Measurements from ENCODE around the gene SLC7A8.
"Not testable (repeated sequence)": the region's sequence is repeated elsewhere in the genome, so short reads cannot be mapped to it uniquely, and the experiment has no call there.

The SLC7A8 gene

DNA sequence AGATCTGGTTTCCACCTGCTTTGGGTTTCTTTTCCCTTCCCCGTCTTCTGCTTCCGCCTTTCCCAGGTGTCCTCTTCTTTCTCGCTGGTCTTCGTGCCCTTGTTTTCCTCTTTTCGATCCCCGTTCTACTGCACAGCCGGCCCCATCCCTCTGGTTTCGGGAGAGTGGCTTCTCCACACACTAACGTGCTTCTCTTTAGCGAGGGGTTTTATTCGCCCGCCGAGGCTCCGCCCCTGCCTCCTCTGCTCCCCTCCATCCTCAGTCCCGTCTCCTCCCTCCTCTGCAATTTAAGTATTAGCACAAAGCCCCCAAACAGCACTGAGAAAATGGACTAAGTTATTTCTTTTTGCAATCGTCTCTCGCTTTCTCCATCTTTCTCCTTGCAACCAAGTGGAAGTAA is at the start of gene SLC7A8:
Gene SLC7A8, minus strand, starts transcription at position 182 of the 400 bp plus-strand sequence. CDS start 746 bp downstream, outside the sequence.
- no peaks in the 10 kb centered on the region for H3K27me3 Mint-ChIP-seq
- H3K4me3 Mint-ChIP-seq: no peak within 1 kb of the TSS

DNA sequence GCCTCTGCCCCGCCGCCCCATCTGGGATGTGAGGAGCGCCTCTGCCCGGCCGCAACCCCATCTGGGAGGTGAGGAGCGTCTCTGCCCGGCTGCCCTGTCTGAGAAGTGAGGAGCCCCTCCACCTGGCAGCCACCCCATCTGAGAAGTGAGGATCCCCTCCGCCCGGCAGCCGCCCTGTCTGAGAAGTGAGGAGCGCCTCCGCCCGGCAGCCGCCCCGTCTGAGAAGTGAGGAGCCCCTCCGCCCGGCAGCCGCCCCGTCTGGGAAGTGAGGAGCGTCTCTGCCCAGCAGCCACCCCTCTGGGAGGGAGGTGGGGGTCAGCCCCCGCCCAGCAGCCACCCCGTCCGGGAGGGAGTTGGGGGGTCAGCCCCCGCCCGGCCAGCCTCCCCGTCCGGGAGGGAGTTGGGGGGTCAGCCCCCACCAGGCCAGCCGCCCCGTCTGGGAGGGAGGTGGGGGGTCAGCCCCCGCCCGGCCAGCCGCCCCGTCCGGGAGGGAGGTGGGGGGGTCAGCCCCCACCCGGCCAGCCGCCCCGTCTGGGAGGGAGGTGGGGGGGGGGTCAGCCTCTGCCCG is 48.9 kb upstream of the SLC7A8 start:
- not testable (repeated sequence) for H3K4me3 Mint-ChIP-seq, H3K36me3 Mint-ChIP-seq, H3K27ac Mint-ChIP-seq, H3K27me3 Mint-ChIP-seq, H3K4me1 Mint-ChIP-seq, H3K9me3 Mint-ChIP-seq

More for the DNA sequence above, at the start of gene SLC7A8:
- Mint-ChIP-seq H3K4me1 (peaks cover 12% of the 10 kb centered on the region), H3K36me3 (no peaks in the 10 kb centered on the region), H3K27ac (peak within 1 kb of the TSS; percentile 35), H3K9me3 (no peaks in the 10 kb centered on the region)

- no peak overlapping the region for H3K4me3 Mint-ChIP-seq
- no peaks in the 10 kb centered on the region for H3K27me3 Mint-ChIP-seq
- no peaks in the 10 kb centered on the region for H3K9me3 Mint-ChIP-seq
- no peaks in the 10 kb centered on the region for H3K36me3 Mint-ChIP-seq
- H3K27ac Mint-ChIP-seq: no peak overlapping the region
- no peaks in the 10 kb centered on the region for H3K4me1 Mint-ChIP-seq
These were observed 45.4 kb upstream of the SLC7A8 start for GRCh38 chr14:23228812-23229211.

DNA sequence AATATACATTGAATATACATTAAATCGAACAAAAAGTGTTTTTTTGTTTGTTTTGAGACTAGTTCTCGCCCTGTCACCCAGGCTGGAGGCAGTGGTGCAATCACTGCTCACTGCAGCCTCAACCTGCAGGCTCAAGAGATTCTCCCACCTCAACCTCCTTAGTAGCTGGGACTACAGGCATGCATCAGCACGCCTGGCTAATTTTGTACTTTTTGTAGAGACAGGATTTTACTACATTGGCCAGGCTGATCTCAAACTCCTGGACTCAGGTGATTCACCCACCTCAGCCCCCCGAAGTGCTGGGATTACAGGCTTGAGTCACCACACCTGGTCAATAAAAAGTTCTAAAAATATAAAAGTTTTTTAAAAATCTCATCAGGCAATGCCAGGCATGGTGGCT is 44.1 kb upstream of the SLC7A8 start:
- no peak overlapping the region for H3K27ac Mint-ChIP-seq
- H3K4me3 Mint-ChIP-seq: no peak overlapping the region
- no peaks in the 10 kb centered on the region for H3K4me1 Mint-ChIP-seq
- H3K36me3 Mint-ChIP-seq: no peaks in the 10 kb centered on the region
- H3K9me3 Mint-ChIP-seq: no peaks in the 10 kb centered on the region
- H3K27me3 Mint-ChIP-seq: no peaks in the 10 kb centered on the region

- not testable (repeated sequence) for H3K36me3 Mint-ChIP-seq, H3K4me3 Mint-ChIP-seq, H3K27ac Mint-ChIP-seq, H3K27me3 Mint-ChIP-seq, H3K9me3 Mint-ChIP-seq, H3K4me1 Mint-ChIP-seq
These were observed 41.5 kb upstream of the SLC7A8 start for GRCh38 chr14:23224958-23225357.

- no peaks in the 10 kb centered on the region for H3K36me3 Mint-ChIP-seq
- H3K4me3 Mint-ChIP-seq: no peak overlapping the region
- H3K27ac Mint-ChIP-seq: no peak overlapping the region
- H3K4me1 Mint-ChIP-seq: no peaks in the 10 kb centered on the region
- H3K9me3 Mint-ChIP-seq: no peaks in the 10 kb centered on the region
- peaks cover 4% of the 10 kb centered on the region for H3K27me3 Mint-ChIP-seq
These were observed 35.6 kb upstream of the SLC7A8 start for GRCh38 chr14:23219075-23219474.

GRCh38 chr14:23217032-23218020 is 33.9 kb upstream of the SLC7A8 start:
- H3K4me1 Mint-ChIP-seq: no peaks in the 10 kb centered on the region
- H3K36me3 Mint-ChIP-seq: no peaks in the 10 kb centered on the region
- no peaks in the 10 kb centered on the region for H3K9me3 Mint-ChIP-seq
- H3K27me3 Mint-ChIP-seq: peaks cover 4% of the 10 kb centered on the region
- H3K4me3 Mint-ChIP-seq: no peak overlapping the region
- no peak overlapping the region for H3K27ac Mint-ChIP-seq

DNA sequence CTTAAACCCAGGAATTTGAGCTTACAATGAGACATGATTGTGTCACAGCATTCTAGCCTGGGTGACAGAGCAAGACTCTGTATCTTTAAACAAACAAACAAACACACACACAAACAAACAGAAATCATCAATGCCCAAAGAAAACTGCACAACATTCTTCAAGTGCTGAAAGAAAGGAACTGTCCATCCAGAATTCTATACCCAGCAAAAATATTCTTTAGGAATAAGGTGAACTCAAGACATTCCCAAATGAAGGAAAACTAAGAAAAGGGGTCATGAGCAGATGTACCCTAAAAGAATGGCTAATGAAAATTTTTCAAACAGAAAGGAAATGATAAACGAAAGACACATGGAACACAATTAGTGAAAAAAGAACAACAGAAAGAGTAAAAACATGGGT is 32.0 kb upstream of the SLC7A8 start:
- Mint-ChIP-seq H3K4me1 (no peaks in the 10 kb centered on the region), H3K27ac (no peak overlapping the region), H3K4me3 (no peak overlapping the region), H3K9me3 (no peaks in the 10 kb centered on the region), H3K27me3 (peaks cover 2% of the 10 kb centered on the region), H3K36me3 (no peaks in the 10 kb centered on the region)

- peaks cover 2% of the 10 kb centered on the region for H3K27me3 Mint-ChIP-seq
- no peak overlapping the region for H3K4me3 Mint-ChIP-seq
- no peaks in the 10 kb centered on the region for H3K4me1 Mint-ChIP-seq
- H3K27ac Mint-ChIP-seq: no peak overlapping the region
- H3K9me3 Mint-ChIP-seq: no peaks in the 10 kb centered on the region
- H3K36me3 Mint-ChIP-seq: no peaks in the 10 kb centered on the region
These were observed 26.4 kb upstream of the SLC7A8 start for GRCh38 chr14:23209651-23210423.

DNA sequence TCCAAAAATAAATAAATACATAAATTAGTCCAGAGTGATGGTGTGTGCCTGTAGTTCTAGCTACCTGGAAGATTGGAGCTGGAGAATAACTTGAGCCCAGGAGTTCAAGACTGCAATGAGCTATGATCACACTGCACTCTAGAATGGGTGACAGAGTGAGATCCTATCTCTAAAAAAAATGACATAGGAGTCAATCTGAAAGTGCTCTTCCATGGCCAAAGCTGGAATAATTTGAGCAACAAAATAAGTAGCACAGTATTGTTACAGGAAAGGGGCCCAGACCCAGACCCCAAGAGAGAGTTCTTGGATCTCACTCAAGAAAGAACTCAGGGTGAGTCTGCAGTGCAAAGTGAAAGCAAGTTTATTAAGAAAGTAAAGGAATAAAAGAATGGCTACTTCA is 24.9 kb upstream of the SLC7A8 start:
- no peaks in the 10 kb centered on the region for H3K4me1 Mint-ChIP-seq
- peaks cover 2% of the 10 kb centered on the region for H3K27me3 Mint-ChIP-seq

DNA sequence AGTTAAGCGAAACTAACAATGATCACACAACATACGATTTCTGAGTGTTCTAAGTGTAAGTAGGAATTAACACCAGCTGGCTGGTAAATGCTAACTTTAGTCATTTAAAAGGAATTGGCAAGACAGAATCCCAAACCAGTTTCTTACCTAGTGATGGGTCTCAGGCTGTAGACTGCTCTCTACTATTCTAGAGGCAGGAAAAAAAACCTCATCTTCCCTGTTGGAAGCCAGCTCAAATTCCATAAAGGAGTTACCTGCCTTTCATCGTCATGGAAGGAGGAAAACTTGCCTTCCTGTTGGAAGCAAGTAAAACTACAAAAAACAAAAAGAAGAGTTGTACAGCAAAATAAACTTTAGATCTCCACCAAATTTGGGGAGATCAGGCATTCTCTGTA is 23.7 kb upstream of the SLC7A8 start:
- Mint-ChIP-seq H3K4me3 (no peak overlapping the region), H3K4me1 (no peaks in the 10 kb centered on the region), H3K27me3 (peaks cover 2% of the 10 kb centered on the region), H3K36me3 (no peaks in the 10 kb centered on the region), H3K9me3 (no peaks in the 10 kb centered on the region), H3K27ac (no peak overlapping the region)

More for the DNA sequence above, 24.9 kb upstream of the SLC7A8 start:
- Mint-ChIP-seq H3K4me3 (no peak overlapping the region), H3K27ac (no peak overlapping the region), H3K9me3 (no peaks in the 10 kb centered on the region), H3K36me3 (no peaks in the 10 kb centered on the region)

DNA sequence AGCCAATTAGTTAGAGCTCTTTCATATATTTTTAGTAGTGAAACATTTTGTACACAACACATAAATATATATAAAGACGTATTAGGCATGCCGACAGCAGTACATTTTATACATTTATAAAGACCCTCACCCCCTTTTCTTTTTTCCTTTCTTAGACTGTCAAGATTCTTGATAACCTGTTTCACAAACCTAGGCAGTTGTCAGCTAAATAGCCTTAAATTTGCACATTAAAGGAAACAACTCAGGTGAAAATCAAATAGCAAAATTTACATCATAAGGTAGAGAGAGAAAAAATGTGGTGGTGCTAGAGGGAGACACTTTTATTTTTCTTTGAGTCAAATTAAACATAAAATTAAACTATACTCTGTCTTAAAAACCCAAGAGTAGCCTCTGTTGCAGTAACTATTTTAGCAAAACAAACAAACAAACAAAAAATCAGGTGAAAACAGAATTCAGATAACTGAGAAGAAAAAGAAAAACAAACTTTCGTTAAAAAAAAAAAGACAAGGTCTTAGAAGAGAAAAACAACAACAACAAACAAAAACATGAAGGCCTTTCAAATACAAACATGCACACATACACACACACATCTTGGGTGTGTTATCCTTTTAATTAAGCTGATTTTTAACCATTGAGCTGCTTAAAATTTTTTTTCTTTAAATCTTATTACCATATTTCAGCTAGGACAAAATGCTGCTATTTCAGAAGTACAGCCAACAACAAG is 23.1 kb upstream of the SLC7A8 start:
- Mint-ChIP-seq H3K27me3 (peaks cover 2% of the 10 kb centered on the region), H3K4me1 (no peaks in the 10 kb centered on the region), H3K27ac (no peak overlapping the region), H3K36me3 (no peaks in the 10 kb centered on the region), H3K9me3 (no peaks in the 10 kb centered on the region), H3K4me3 (no peak overlapping the region)

- H3K4me1 Mint-ChIP-seq: no peaks in the 10 kb centered on the region
- no peaks in the 10 kb centered on the region for H3K27me3 Mint-ChIP-seq
- no peak overlapping the region for H3K4me3 Mint-ChIP-seq
- H3K36me3 Mint-ChIP-seq: no peaks in the 10 kb centered on the region
- H3K9me3 Mint-ChIP-seq: no peaks in the 10 kb centered on the region
- H3K27ac Mint-ChIP-seq: no peak overlapping the region
These were observed 18.5 kb upstream of the SLC7A8 start for GRCh38 chr14:23202001-23202400.

DNA sequence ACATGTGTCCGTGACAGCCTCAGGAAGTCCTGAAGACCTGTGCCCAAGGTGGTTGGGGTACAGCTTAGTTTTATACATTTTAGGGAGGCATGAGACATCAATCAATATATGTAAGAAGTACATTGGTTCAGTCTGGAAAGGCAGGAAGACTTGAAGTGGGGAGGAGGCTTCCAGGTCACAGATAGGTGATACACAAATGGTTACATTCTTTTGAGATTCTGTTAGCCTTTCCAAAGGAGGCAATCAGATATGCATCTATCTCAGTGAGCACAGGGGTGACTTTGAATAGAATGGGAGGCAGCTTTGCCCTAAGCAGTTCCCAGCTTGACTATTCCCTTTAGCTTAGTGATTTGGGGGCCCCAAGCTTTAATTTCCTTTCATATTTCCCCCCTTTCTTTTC is 15.7 kb upstream of the SLC7A8 start:
- H3K36me3 Mint-ChIP-seq, H3K9me3 Mint-ChIP-seq, H3K27me3 Mint-ChIP-seq, H3K4me3 Mint-ChIP-seq, H3K4me1 Mint-ChIP-seq, H3K27ac Mint-ChIP-seq: not testable (repeated sequence)

GRCh38 chr14:23196487-23196886 is 13.0 kb upstream of the SLC7A8 start:
- not testable (repeated sequence) for H3K27ac Mint-ChIP-seq

More at GRCh38 chr14:23196487-23196886, 13.0 kb upstream of the SLC7A8 start:
- H3K27me3 Mint-ChIP-seq, H3K4me3 Mint-ChIP-seq, H3K9me3 Mint-ChIP-seq, H3K4me1 Mint-ChIP-seq, H3K36me3 Mint-ChIP-seq: not testable (repeated sequence)

Data from activated naive CD4-positive, alpha-beta T cell treated with anti-CD3 and anti-CD28 coated beads, Interleukin-2, amount 50 U/mL, for 24 hours (primary cell).